Measurements from ENCODE around the gene L3MBTL4. TPM values are rescaled to one million over a fixed set of nuclear protein-coding genes. Genes with fewer than 3 reads are reported as not detected.
A peak's percentile ranks its signal among the peaks of the same experiment; 100 is the strongest.
"Not testable (repeated sequence)": the region's sequence is repeated elsewhere in the genome, so short reads cannot be mapped to it uniquely, and the experiment has no call there.

The L3MBTL4 gene
- total RNA-seq, 4 donors from 2014 or later = 5.6 to 45.7 (median 12.0) TPM

DNA sequence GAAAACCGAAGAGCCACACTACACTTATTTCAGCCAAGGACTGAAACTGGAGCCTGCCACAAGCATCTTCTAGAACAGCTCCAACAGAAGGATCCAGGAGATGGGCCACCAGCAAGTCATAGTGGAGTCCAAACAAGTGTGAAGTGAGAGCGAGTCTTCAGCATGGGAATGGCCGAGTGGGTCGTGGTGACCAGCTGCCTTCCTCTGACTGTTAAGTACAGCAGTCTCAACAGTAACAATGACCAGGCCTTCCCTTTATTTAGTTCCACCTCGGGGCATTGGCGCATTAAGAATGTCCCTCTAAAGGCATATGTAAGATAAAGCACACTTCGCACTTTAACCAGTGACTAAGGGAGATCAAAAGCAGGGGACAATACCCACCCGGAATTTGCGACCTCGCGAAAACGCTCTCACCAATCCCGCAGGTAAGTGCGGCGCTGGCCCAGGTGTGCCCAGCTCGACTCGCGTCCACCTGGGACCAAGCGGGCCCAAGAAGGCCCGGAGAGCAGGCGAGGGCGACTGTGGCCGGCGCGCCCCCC is 1.1 kb downstream of the L3MBTL4 start:
- no peak for DNase-seq
- Histone ChIP-seq H3K4me1 (no peaks in the 10 kb centered on the region), H3K27ac (peak overlapping the region; percentile 69 to 90), H3K4me3 (peak overlapping the region; percentile 37 to 79), H3K36me3 (no peaks in the 10 kb centered on the region), H3K9me3 (no peaks in the 10 kb centered on the region), H3K27me3 (no peaks in the 10 kb centered on the region)
- TF ChIP-seq, protein P1, sequence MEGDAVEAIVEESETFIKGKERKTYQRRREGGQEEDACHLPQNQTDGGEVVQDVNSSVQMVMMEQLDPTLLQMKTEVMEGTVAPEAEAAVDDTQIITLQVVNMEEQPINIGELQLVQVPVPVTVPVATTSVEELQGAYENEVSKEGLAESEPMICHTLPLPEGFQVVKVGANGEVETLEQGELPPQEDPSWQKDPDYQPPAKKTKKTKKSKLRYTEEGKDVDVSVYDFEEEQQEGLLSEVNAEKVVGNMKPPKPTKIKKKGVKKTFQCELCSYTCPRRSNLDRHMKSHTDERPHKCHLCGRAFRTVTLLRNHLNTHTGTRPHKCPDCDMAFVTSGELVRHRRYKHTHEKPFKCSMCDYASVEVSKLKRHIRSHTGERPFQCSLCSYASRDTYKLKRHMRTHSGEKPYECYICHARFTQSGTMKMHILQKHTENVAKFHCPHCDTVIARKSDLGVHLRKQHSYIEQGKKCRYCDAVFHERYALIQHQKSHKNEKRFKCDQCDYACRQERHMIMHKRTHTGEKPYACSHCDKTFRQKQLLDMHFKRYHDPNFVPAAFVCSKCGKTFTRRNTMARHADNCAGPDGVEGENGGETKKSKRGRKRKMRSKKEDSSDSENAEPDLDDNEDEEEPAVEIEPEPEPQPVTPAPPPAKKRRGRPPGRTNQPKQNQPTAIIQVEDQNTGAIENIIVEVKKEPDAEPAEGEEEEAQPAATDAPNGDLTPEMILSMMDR (IDR thresholded peaks at IDR 0.05) = no peak
- no peak for TF ChIP-seq POLR2A (IDR thresholded peaks at IDR 0.05)
- intact Hi-C loops (cut with DNase I; ENCODE audit: low total_unique reads) = no loop called here

DNA sequence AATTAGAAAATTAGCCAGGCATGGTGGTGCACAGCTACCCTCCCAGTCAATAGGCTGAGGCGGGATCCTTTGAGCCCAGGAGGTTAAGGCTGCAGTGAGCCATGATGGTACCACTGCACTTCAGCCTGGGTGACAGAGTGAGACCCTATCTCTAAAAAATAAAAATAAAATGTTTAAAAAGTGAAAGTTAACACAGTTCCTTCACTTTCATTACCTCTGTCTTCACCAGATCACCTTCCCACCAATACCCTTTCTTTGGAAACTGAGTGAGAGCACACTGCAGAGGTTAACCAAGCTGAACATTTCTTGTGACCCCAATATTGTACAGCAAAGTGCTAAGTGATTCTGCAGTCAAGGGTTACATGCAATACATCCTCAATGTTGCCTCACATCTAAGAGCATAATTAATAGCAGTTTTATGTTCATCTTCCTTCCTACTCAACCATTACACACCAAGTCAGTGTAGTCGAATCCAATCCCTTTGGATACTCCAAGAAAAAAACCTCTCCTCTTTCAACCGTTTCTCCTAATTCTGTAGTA is 1.7 kb downstream of the L3MBTL4 start:
- H3K4me3 ChIP-seq = no peak overlapping the region
- H3K4me1 ChIP-seq = no peaks in the 10 kb centered on the region
- no peak for TF ChIP-seq POLR2A (IDR thresholded peaks at IDR 0.05)
- TF ChIP-seq, protein P1 (IDR thresholded peaks at IDR 0.05) = no peak
- no peak overlapping the region for H3K27ac ChIP-seq
- DNase-seq = no peak
- no peaks in the 10 kb centered on the region for H3K27me3 ChIP-seq
- no peaks in the 10 kb centered on the region for H3K9me3 ChIP-seq
- H3K36me3 ChIP-seq = no peaks in the 10 kb centered on the region
- intact Hi-C loops (cut with DNase I; ENCODE audit: low total_unique reads) = no loop called here

DNA sequence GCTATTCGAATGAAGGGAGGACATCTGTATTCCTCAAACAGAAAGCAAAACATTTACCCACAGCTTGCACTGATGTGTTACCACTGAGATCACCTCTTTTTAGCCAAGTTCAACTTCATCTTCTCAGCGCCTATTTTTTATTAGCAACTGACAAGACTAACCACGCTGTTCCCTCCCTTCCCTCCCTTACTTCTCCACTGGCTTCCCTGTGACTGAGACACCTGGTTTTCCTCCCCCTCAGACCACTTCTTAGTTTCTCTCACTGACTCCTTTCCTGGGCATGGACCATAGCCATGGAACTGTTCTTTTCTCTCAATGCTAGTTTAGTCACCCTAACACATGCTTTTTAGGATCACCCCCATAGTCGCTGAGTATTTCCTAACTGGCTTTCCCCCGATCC is 3.3 kb downstream of the L3MBTL4 start:
- Histone ChIP-seq H3K4me1 (no peaks in the 10 kb centered on the region), H3K36me3 (no peaks in the 10 kb centered on the region), H3K27ac (no peak overlapping the region), H3K9me3 (no peaks in the 10 kb centered on the region), H3K4me3 (no peak overlapping the region), H3K27me3 (no peaks in the 10 kb centered on the region)
- intact Hi-C loops (cut with DNase I; ENCODE audit: low total_unique reads) = no loop called here
- no peak for DNase-seq
- no peak for TF ChIP-seq POLR2A (IDR thresholded peaks at IDR 0.05)
- TF ChIP-seq, protein P1 (IDR thresholded peaks at IDR 0.05) = no peak

DNA sequence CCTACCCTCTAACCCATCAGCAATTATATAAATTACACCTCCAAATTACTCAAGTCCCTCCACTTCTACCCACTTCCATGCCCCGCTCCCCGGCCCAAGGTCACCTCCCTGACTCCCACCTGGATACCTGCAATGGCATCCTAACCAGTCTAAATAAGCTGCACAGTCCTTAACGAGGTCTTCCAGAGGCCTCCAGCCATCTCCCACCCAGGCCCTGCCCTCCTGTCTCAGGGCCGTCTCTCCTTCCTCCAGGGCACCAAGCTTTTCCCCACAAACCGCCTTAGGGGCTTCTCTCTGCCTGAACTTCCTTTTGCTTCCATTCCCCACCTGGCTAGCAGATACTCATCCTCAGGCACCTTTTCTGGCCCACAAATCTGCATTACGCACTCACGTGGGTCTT is 4.8 kb downstream of the L3MBTL4 start:
- DNase-seq = no peak
- TF ChIP-seq POLR2A (IDR thresholded peaks at IDR 0.05) = no peak
- TF ChIP-seq, protein P1 (IDR thresholded peaks at IDR 0.05) = no peak
- H3K36me3 ChIP-seq = no peaks in the 10 kb centered on the region
- no peaks in the 10 kb centered on the region for H3K9me3 ChIP-seq
- H3K27ac ChIP-seq = no peak overlapping the region
- intact Hi-C loops (cut with DNase I; ENCODE audit: low total_unique reads) = no loop called here
- H3K4me1 ChIP-seq = no peaks in the 10 kb centered on the region
- H3K4me3 ChIP-seq = no peak overlapping the region
- no peaks in the 10 kb centered on the region for H3K27me3 ChIP-seq

DNA sequence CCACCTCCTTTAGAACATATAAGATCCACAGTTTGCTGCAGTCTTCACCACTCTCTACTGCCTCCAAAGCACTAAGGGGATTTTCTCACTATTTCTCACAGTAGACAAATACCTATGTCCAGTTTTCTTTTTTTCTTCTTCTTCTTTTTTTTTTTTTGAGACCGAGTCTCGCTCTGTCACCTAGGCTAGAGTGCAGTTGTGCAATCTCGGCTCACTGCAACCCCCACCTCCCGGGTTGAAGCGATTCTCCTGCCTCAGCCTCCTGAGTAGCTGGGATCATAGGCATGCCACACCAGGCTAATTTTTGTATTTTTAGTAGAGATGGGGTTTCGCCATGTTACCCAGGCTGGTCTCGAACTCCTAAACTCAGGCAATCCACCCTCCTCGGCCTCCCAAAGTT is 6.2 kb downstream of the L3MBTL4 start:
- H3K4me1 ChIP-seq; H3K27ac ChIP-seq; intact Hi-C loops (cut with DNase I; ENCODE audit: low total_unique reads); H3K36me3 ChIP-seq; H3K27me3 ChIP-seq; H3K9me3 ChIP-seq; H3K4me3 ChIP-seq; DNase-seq: not testable (repeated sequence)
